Measurements from ENCODE around the gene PIEZO1. TPM values are rescaled to one million over a fixed set of nuclear protein-coding genes. Genes with fewer than 3 reads are reported as not detected.
"Not testable (repeated sequence)": the region's sequence is repeated elsewhere in the genome, so short reads cannot be mapped to it uniquely, and the experiment has no call there.

The PIEZO1 gene
- total RNA-seq, 2 experiments from 2014 or later, result 105 to 126 TPM

GRCh38 chr16:88772871-88773811 is 11.9 kb downstream of the PIEZO1 start:
- no peaks in the 10 kb centered on the region for H3K9me3 Mint-ChIP-seq (ENCODE audit: low read depth)
- peaks cover 18% of the 10 kb centered on the region for H3K4me1 Mint-ChIP-seq
- intact Hi-C loops (cut with DNase I, micrococcal nuclease), result no loop called here
- H3K27ac Mint-ChIP-seq, result no peak overlapping the region
- H3K36me3 Mint-ChIP-seq (ENCODE audit: low read depth), result peaks cover 2% of the 10 kb centered on the region
- ATAC-seq (no peak), DNase-seq (no peak)
- ChIA-PET CTCF (interaction anchor here (0.6 to 4.2 kb wide), 3 partner anchors 9 to 139 kb away, joined by 3 to 18 read pairs (median 4); no protein-coding TSS in a partner anchor), POLR2A (interaction anchor here (0.6 kb wide), 1 partner anchor 68 kb away, joined by 3 read pairs; no protein-coding TSS in a partner anchor)
- no peak overlapping the region for H3K4me3 Mint-ChIP-seq
- H3K27me3 Mint-ChIP-seq, result no peaks in the 10 kb centered on the region

- DNase-seq; H3K27me3 Mint-ChIP-seq; H3K4me3 Mint-ChIP-seq; H3K36me3 Mint-ChIP-seq (ENCODE audit: low read depth); H3K9me3 Mint-ChIP-seq (ENCODE audit: low read depth); ATAC-seq; POLR2A ChIA-PET; intact Hi-C loops (cut with DNase I, micrococcal nuclease); H3K27ac Mint-ChIP-seq: not testable (repeated sequence)
- CTCF ChIA-PET, result interaction anchor here (4.2 kb wide), 1 partner anchor 10 kb away, joined by 18 read pairs; no protein-coding TSS in a partner anchor
- H3K4me1 Mint-ChIP-seq, result peaks cover 24% of the 10 kb centered on the region
These were observed 13.2 kb downstream of the PIEZO1 start for GRCh38 chr16:88771781-88772180.

GRCh38 chr16:88771294-88771772 is 13.7 kb downstream of the PIEZO1 start:
- Mint-ChIP-seq H3K27me3 (no peaks in the 10 kb centered on the region), H3K9me3 (ENCODE audit: low read depth) (no peaks in the 10 kb centered on the region), H3K4me3 (no peak overlapping the region), H3K27ac (peak overlapping the region; percentile 42), H3K4me1 (peaks cover 24% of the 10 kb centered on the region), H3K36me3 (ENCODE audit: low read depth) (no peaks in the 10 kb centered on the region)
- ChIA-PET POLR2A (interaction anchor here (0.6 kb wide), 1 partner anchor 341 kb away, joined by 3 read pairs; no protein-coding TSS in a partner anchor), CTCF (interaction anchor here (4.2 kb wide), 1 partner anchor 11 kb away, joined by 18 read pairs; no protein-coding TSS in a partner anchor)
- DNase-seq (no peak), ATAC-seq (no peak)
- intact Hi-C loops (cut with DNase I, micrococcal nuclease), result no loop called here

- ChIA-PET POLR2A (interaction anchor here (0.5 to 0.6 kb wide), 3 partner anchors 22 to 340 kb away, joined by 3 read pairs; no protein-coding TSS in a partner anchor), CTCF (interaction anchor here (4.2 kb wide), 1 partner anchor 11 kb away, joined by 18 read pairs; no protein-coding TSS in a partner anchor)
- DNase-seq, result peak; percentile 55
- ATAC-seq, result peak; percentile 58
- Mint-ChIP-seq H3K36me3 (ENCODE audit: low read depth) (no peaks in the 10 kb centered on the region), H3K4me1 (peaks cover 28% of the 10 kb centered on the region), H3K27me3 (no peaks in the 10 kb centered on the region), H3K4me3 (no peak overlapping the region), H3K9me3 (ENCODE audit: low read depth) (no peaks in the 10 kb centered on the region), H3K27ac (peak overlapping the region; percentile 42)
- intact Hi-C loops (cut with DNase I, micrococcal nuclease), result no loop called here
These were observed 14.3 kb downstream of the PIEZO1 start for GRCh38 chr16:88770461-88771293.

- Mint-ChIP-seq H3K36me3 (ENCODE audit: low read depth) (no peaks in the 10 kb centered on the region), H3K27me3 (no peaks in the 10 kb centered on the region), H3K4me1 (peaks cover 28% of the 10 kb centered on the region), H3K9me3 (ENCODE audit: low read depth) (no peaks in the 10 kb centered on the region), H3K4me3 (no peak overlapping the region), H3K27ac (no peak overlapping the region)
- intact Hi-C loops (cut with DNase I, micrococcal nuclease), result no loop called here
- DNase-seq (peak; percentile 69), ATAC-seq (peak; percentile 62)
- CTCF ChIA-PET, result interaction anchor here (4.2 kb wide), 1 partner anchor 12 kb away, joined by 18 read pairs; no protein-coding TSS in a partner anchor
- POLR2A ChIA-PET, result interaction anchor here (0.5 kb wide), 1 partner anchor 21 kb away, joined by 3 read pairs; no protein-coding TSS in a partner anchor
These were observed 15.2 kb downstream of the PIEZO1 start for GRCh38 chr16:88769617-88770460.

GRCh38 chr16:88768071-88768783 is 16.8 kb downstream of the PIEZO1 start:
- DNase-seq (no peak), ATAC-seq (no peak)
- no peaks in the 10 kb centered on the region for H3K9me3 Mint-ChIP-seq (ENCODE audit: low read depth)
- H3K27ac Mint-ChIP-seq, result no peak overlapping the region
- ChIA-PET POLR2A (no interaction called here), CTCF (interaction anchor here (0.6 to 2.2 kb wide), 3 partner anchors 9 to 30 kb away, joined by 3 to 9 read pairs (median 3); no protein-coding TSS in a partner anchor)
- no peaks in the 10 kb centered on the region for H3K27me3 Mint-ChIP-seq
- peaks cover 28% of the 10 kb centered on the region for H3K4me1 Mint-ChIP-seq
- intact Hi-C loops (cut with DNase I, micrococcal nuclease), result no loop called here
- no peak overlapping the region for H3K4me3 Mint-ChIP-seq
- no peaks in the 10 kb centered on the region for H3K36me3 Mint-ChIP-seq (ENCODE audit: low read depth)

GRCh38 chr16:88767546-88768070 is 17.4 kb downstream of the PIEZO1 start:
- POLR2A ChIA-PET, result no interaction called here
- no peak overlapping the region for H3K27ac Mint-ChIP-seq
- H3K9me3 Mint-ChIP-seq (ENCODE audit: low read depth), result no peaks in the 10 kb centered on the region
- DNase-seq (no peak), ATAC-seq (no peak)
- intact Hi-C loops (cut with DNase I, micrococcal nuclease), result no loop called here
- no peaks in the 10 kb centered on the region for H3K36me3 Mint-ChIP-seq (ENCODE audit: low read depth)
- no peak overlapping the region for H3K4me3 Mint-ChIP-seq
- peaks cover 28% of the 10 kb centered on the region for H3K4me1 Mint-ChIP-seq
- no peaks in the 10 kb centered on the region for H3K27me3 Mint-ChIP-seq
- CTCF ChIA-PET, result interaction anchor here (0.6 to 2.2 kb wide), 2 partner anchors 14 to 30 kb away, joined by 3 to 9 read pairs; no protein-coding TSS in a partner anchor

GRCh38 chr16:88766975-88767374 is 18.0 kb downstream of the PIEZO1 start:
- peaks cover 28% of the 10 kb centered on the region for H3K4me1 Mint-ChIP-seq
- POLR2A ChIA-PET, result no interaction called here
- H3K27ac Mint-ChIP-seq, result no peak overlapping the region
- no peaks in the 10 kb centered on the region for H3K27me3 Mint-ChIP-seq
- ATAC-seq, result no peak
- no peak for DNase-seq
- H3K9me3 Mint-ChIP-seq (ENCODE audit: low read depth), result no peaks in the 10 kb centered on the region
- no peak overlapping the region for H3K4me3 Mint-ChIP-seq
- CTCF ChIA-PET, result interaction anchor here (2.2 kb wide), 1 partner anchor 15 kb away, joined by 9 read pairs; no protein-coding TSS in a partner anchor
- no peaks in the 10 kb centered on the region for H3K36me3 Mint-ChIP-seq (ENCODE audit: low read depth)
- intact Hi-C loops (cut with DNase I, micrococcal nuclease), result no loop called here

- intact Hi-C loops (cut with DNase I, micrococcal nuclease), result no loop called here
These were observed 20.1 kb downstream of the PIEZO1 start for GRCh38 chr16:88764913-88765349.

More at GRCh38 chr16:88764913-88765349, 20.1 kb downstream of the PIEZO1 start:
- no peak for DNase-seq
- ATAC-seq, result no peak
- Mint-ChIP-seq H3K4me3 (no peak overlapping the region), H3K36me3 (ENCODE audit: low read depth) (no peaks in the 10 kb centered on the region), H3K27me3 (no peaks in the 10 kb centered on the region), H3K9me3 (ENCODE audit: low read depth) (no peaks in the 10 kb centered on the region), H3K27ac (no peak overlapping the region), H3K4me1 (peaks cover 20% of the 10 kb centered on the region)
- ChIA-PET CTCF (interaction anchor here (1.3 kb wide), 1 partner anchor 9 kb away, joined by 3 read pairs; no protein-coding TSS in a partner anchor), POLR2A (no interaction called here)

Data from activated CD4-positive, alpha-beta T cell treated with anti-CD3 and anti-CD28 coated beads for 36 hours (primary cell).